Heart right ventricle (tissue), 16 donors: ENCODE results near the gene CIITA. TPM values are rescaled to one million over a fixed set of nuclear protein-coding genes. Genes with fewer than 3 reads are reported as not detected.

Experiments
- ATAC-seq, 8 donors: fragments of 200-7000 bp; cut with Tn5 transposase; one replicate each; pipeline ENCODE4 v1.9.1; 2020; ENCODE audit warnings: mild to moderate bottlenecking in 8 of 8, moderate library complexity in 8 of 8, moderate number of reproducible peaks in 1 of 8
- DNase-seq, 2 donors: peaks; one replicate each; pipeline ENCODE4 v3.0.0-alpha.2; 2020
- H3K27ac ChIP-seq, 10 donors: fragments of 200-600 bp; sonication (generic) in 2 of 10; one replicate each; pipeline versions ENCODE4 v1.5.0 to v1.8.0; 2020 to 2022; ENCODE audit warnings: mild to moderate bottlenecking in 3 of 10
- H3K27me3 ChIP-seq, 7 donors: fragments of 200-600 bp; one replicate each; pipeline ENCODE4 v1.8.0; 2021 to 2022; ENCODE audit warnings: mild to moderate bottlenecking in 2 of 7
- H3K36me3 ChIP-seq, 9 donors: fragments of 200-600 bp; sonication (generic) in 1 of 9; one replicate each; pipeline versions ENCODE4 v1.5.0 to v1.8.0; 2020 to 2022; ENCODE audit warnings: mild to moderate bottlenecking in 2 of 9
- H3K4me1 ChIP-seq, 9 donors: fragments of 200-600 bp; sonication (generic) in 1 of 9; one replicate each; pipeline versions ENCODE4 v1.5.0 to v1.8.0; 2020 to 2022; ENCODE audit warnings: mild to moderate bottlenecking in 4 of 9
- H3K4me3 ChIP-seq, 10 donors: fragments of 200-600 bp; sonication (generic) in 2 of 10; one replicate each; pipeline versions ENCODE4 v1.5.0 to v1.8.0; 2020 to 2022; ENCODE audit warnings: mild to moderate bottlenecking in 7 of 10, moderate library complexity in 2 of 10
- H3K9me3 ChIP-seq, 11 donors: fragments of 200-600 bp in 10 of 11; sonication (generic) in 2 of 11; one replicate each; pipeline versions ENCODE4 v1.5.0 to v1.8.0; 2013 to 2022; ENCODE audit warnings: mild to moderate bottlenecking in 2 of 11, control low read depth in 1 of 11, moderate library complexity in 1 of 11
- CTCF ChIP-seq, 9 donors: fragments of 200-600 bp; sonication (generic) in 2 of 9; IDR thresholded peaks; one replicate each; pipeline versions ENCODE4 v1.5.0 to v1.8.0; 2021 to 2022; ENCODE audit warnings: antibody characterized with exemption in 9 of 9, mild to moderate bottlenecking in 5 of 9, moderate library complexity in 1 of 9
- WGBS, 2 donors: extraction: QIAGEN DNeasy Blood & Tissue Kit; methylation state at CpG; one replicate each; pipeline ENCODE4 v1.1.7; 2013; ENCODE audit warnings: inconsistent platforms in 1 of 2; 5-methylcytosine and 5-hydroxymethylcytosine counted together
- intact Hi-C, 10 donors: fragments of 100-400 bp; cut with DNase I; formaldehyde crosslinking; loops; one replicate each; pipeline versions ENCODE4 v1.11.1 to v1.14.2; 2022
- polyA plus RNA-seq, 2 donors: library from polyadenylated mRNA; stranded (reverse); fragments of 200-250 nt; gene quantifications; one replicate each; pipeline ENCODE4 v1.2.3, GENCODE V29; 2013
- total RNA-seq, 10 donors: library from RNA; stranded (reverse); fragmentation: NEBNext Ultra II Directional in 3 of 10; extraction: Animal tissue kit (Norgen Biotek cat#: 25700) in 3 of 10; gene quantifications; one replicate each; pipeline versions ENCODE4 v1.2.1 to v1.2.4, GENCODE V29; 2021 to 2023
- donor health status: Arrhythmogenic right ventricular cardiomyopathy.
- donor health status: ischemic (EF 13 %, LVEDD 7.1; RV severe dilation, severe dysfunction).
- donor health status: healthy with polysubstance abuse.
- donor health status: DM: no; HTN: yes; CAD: no.
- donor health status: DM: no; HTN: no; CAD: no.
- donor health status: ischemic (EF 25% LVEDD 6.9; RV normal size, moderate dysfunction).
- donor health status: ischemic (EF 25% LVEDD 5.7; RV mildly dilated, moderate dysfunction).
- donor health status: healthy.
- donor health status: DM: yes; HTN: yes; CAD: no.
- donor health status: Ischemic cardiomyopathy.
- donor health status: ischemic (EF 35%, LVEDD 5.7; RV mildly dilated, moderate dysfunction).
- donor health status: nonischemic (EF 11% LVEDD 7.7; RV severe dilation, severe dysfunction).
- donor health status: DM: yes; HTN: yes; CAD: no.
- donor health status: PGD.
- donor health status: ischemic (EF 29% LVEDD 5.4; RV normal size, mild dysfunction).
- donor health status: nonischemic (EF 23%, LVEDD 6.1; RV moderate dilation, normal function).

CIITA gene
- total and polyA plus RNA-seq, 12 donors = 2.1 to 50.8 (median 8.7) TPM

GRCh38 chr16:10931134-10931533 lies 54.1 kb downstream of the CIITA start:
- 53 to 57% methylated on average over 7 of the region's 7 CpGs for WGBS, 2 donors
- DNase-seq = no peak
- no peak overlapping the region for H3K27ac ChIP-seq
- intact Hi-C loops = loop anchor here in 1 of 10 donors (10.0 kb wide), 1 partner anchor 606 kb away; no protein-coding TSS in a partner anchor
- H3K9me3 ChIP-seq = no peaks in the 10 kb centered on the region
- no peaks in the 10 kb centered on the region for H3K27me3 ChIP-seq
- H3K4me1 ChIP-seq = peaks cover 17 to 66% (median 60%) of the 10 kb centered on the region in 9 donors
- no peak for TF ChIP-seq CTCF (IDR thresholded peaks at IDR 0.05)
- no peak for ATAC-seq
- no peak overlapping the region for H3K4me3 ChIP-seq
- H3K36me3 ChIP-seq = peaks cover 0 to 72% (median 8%) of the 10 kb centered on the region in 9 donors

DNA sequence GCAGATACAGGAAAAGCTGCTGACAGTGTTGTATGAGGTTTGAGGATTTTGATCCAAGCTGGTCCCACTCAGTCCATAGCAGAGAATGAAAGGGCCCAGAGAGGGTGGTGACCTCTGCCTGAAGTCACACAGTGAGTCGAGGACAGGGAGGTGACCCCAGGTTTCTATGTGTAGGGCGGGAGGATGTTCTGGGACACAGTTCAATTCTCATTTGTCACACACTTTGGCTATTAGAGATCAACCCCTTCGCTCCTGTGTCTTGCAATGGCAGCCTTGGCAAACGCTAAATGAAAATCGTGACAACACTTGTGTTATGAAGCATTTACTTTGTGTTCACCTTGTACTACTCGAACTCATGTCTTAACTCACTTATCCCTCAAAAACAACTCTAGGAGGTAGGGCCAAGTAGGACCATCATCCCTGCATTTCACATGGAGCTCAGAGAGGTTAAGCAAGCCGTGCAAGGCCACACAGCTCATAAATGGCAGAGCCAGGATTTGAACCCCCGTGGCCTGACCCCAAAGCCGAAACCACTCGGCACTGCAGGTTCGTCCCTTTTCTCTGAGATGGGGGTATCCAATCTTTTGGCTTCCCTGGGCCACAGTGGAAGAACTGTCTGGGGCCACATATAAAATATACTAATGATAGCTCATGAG lies 55.1 kb downstream of the CIITA start:
- H3K9me3 ChIP-seq = no peaks in the 10 kb centered on the region
- no peaks in the 10 kb centered on the region for H3K27me3 ChIP-seq
- H3K36me3 ChIP-seq = peaks cover 0 to 67% (median 8%) of the 10 kb centered on the region in 9 donors
- TF ChIP-seq CTCF (IDR thresholded peaks at IDR 0.05) = no peak
- WGBS, 2 donors = 95 to 96% methylated on average over 11 of the region's 11 CpGs
- no peak overlapping the region for H3K4me3 ChIP-seq
- intact Hi-C loops = loop anchor here in 1 of 10 donors (10.0 kb wide), 1 partner anchor 607 kb away; no protein-coding TSS in a partner anchor
- DNase-seq = no peak
- peak overlapping the region in 1 of 10 donors; percentile 58 for H3K27ac ChIP-seq
- peaks cover 23 to 76% (median 70%) of the 10 kb centered on the region in 9 donors for H3K4me1 ChIP-seq
- no peak for ATAC-seq

DNA sequence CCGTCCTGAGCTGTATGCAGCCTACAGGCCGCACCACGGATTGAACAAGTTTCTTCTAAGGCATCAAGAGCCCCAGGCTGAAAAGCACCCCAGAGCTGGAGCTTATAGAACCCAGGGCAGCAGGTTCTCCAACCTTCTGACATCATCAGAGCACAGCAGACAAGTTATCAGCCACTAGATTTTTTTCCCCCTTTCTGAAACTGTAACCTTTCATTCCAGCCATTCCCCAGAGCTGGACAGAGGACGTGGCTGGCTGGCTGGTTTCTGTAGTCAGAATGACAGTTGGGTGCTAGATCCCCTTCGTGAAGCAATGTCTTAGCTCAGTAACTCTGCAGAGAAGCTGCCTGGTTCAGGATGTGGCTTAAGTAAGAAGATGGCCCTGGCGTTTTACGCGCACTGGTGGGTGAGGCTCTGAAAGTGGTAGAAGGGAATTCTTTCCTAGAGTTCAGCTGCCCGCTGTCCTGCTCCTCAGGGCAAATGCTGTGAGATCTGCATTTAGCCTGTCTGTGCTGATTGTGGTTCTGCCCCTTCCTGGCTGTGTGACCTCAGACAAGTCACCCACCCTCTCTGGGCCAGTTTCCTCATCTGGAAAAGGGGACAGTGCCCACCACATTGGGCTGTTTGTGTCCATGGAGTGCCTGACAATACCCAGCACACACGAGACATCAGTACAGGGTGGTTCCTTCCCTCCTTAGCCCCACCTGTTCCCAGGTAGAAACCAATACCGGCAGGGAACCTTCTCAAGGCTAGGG lies 56.1 kb downstream of the CIITA start:
- Histone ChIP-seq H3K36me3 (peaks cover 0 to 57% (median 8%) of the 10 kb centered on the region in 9 donors), H3K4me1 (peaks cover 31 to 86% (median 80%) of the 10 kb centered on the region in 9 donors), H3K4me3 (no peak overlapping the region), H3K9me3 (no peaks in the 10 kb centered on the region), H3K27ac (peak overlapping the region in 9 of 10 donors; percentile 21 to 58 (median 27)), H3K27me3 (no peaks in the 10 kb centered on the region)
- ATAC-seq (peak in 2 of 8 donors; percentile 13 to 14), DNase-seq (no peak)
- 77 to 79% methylated on average over 11 of the region's 11 CpGs for WGBS, 2 donors
- intact Hi-C loops = loop anchor here in 1 of 10 donors (10.0 kb wide), 1 partner anchor 608 kb away; no protein-coding TSS in a partner anchor
- no peak for TF ChIP-seq CTCF (IDR thresholded peaks at IDR 0.05)

DNA sequence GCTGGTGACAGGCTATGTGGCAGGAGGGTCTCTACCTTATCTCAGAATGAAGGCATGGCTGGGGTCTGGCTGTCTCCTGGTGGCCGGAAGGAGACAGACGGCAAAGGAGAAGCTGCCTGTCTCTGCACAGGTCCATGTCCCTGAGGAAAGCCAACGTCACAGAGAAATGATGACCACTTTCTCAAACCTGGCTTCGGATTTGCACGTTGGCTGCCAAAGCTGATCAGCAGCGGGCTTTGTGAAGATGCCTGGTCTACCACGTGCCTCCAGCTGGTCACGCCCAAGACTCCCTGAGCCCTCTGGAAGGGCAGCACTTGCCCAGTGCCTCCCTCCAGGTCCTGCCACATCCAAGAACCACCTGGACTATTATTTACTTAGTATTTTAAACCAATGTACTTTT lies 56.9 kb downstream of the CIITA start:
- H3K36me3 ChIP-seq = peaks cover 0 to 50% (median 8%) of the 10 kb centered on the region in 9 donors
- DNase-seq = no peak
- no peak for ATAC-seq
- peak overlapping the region in 8 of 10 donors; percentile 9 to 58 (median 32) for H3K27ac ChIP-seq
- H3K4me3 ChIP-seq = no peak overlapping the region
- H3K27me3 ChIP-seq = no peaks in the 10 kb centered on the region
- 57 to 61% methylated on average over 8 of the region's 8 CpGs for WGBS, 2 donors
- no peaks in the 10 kb centered on the region for H3K9me3 ChIP-seq
- no peak for TF ChIP-seq CTCF (IDR thresholded peaks at IDR 0.05)
- intact Hi-C loops = loop anchor here in 1 of 10 donors (10.0 kb wide), 1 partner anchor 609 kb away; no protein-coding TSS in a partner anchor
- peaks cover 37 to 94% (median 87%) of the 10 kb centered on the region in 9 donors for H3K4me1 ChIP-seq
